Neuronal stem cell (in vitro differentiated cells): Measurements from ENCODE around the gene PNCK. TPM values are rescaled to one million over a fixed set of nuclear protein-coding genes. Genes with fewer than 3 reads are reported as not detected.

Source experiments
- DNase-seq: peaks from one replicate; pipeline ENCODE4 v3.0.0-alpha.2; 2013; ENCODE audit warnings: low spot score
- H2AFZ ChIP-seq: one replicate; pipeline ENCODE4 v1.6.1; 2013; ENCODE audit warnings: mild to moderate bottlenecking, low read length, inconsistent platforms
- H2AK5ac ChIP-seq: 2 replicates; pipeline ENCODE4 v1.6.1; 2013; ENCODE audit warnings: low read depth, mild to moderate bottlenecking, inconsistent platforms, low read length, moderate library complexity, mixed read lengths
- H2BK120ac ChIP-seq: 2 replicates; pipeline ENCODE4 v1.6.1; 2013; ENCODE audit warnings: low read depth, mild to moderate bottlenecking, inconsistent platforms, low read length, moderate library complexity, mixed read lengths
- H2BK12ac ChIP-seq: one replicate; pipeline ENCODE4 v1.6.1; 2013; ENCODE audit warnings: low read length, inconsistent platforms
- H2BK15ac ChIP-seq: 2 replicates; pipeline ENCODE4 v1.6.1; 2013; ENCODE audit warnings: mild to moderate bottlenecking, low read length, inconsistent platforms, mixed read lengths
- H2BK5ac ChIP-seq: one replicate; pipeline ENCODE4 v1.6.1; 2013; ENCODE audit warnings: inconsistent platforms, mild to moderate bottlenecking, low read length, moderate library complexity
- H3K14ac ChIP-seq: one replicate; pipeline ENCODE4 v1.6.1; 2013; ENCODE audit warnings: low read length, inconsistent platforms
- H3K18ac ChIP-seq: 2 replicates; pipeline ENCODE4 v1.6.1; 2013; ENCODE audit warnings: low read length, inconsistent platforms
- H3K23ac ChIP-seq: 2 replicates; pipeline ENCODE4 v1.6.1; 2013; ENCODE audit warnings: low read depth, mild to moderate bottlenecking, mixed read lengths, low read length, inconsistent platforms; ENCODE audit not compliant: poor library complexity
- H3K27ac ChIP-seq: replicated peaks from 3 replicates; pipeline ENCODE4 v1.5.1; 2013; ENCODE audit warnings: low read length, inconsistent platforms
- H3K27me3 ChIP-seq, 3 experiments: 2 replicates each; pipeline ENCODE4 v1.6.1; 2013; ENCODE audit warnings: low read length in 3 of 3, mild to moderate bottlenecking in 2 of 3, inconsistent platforms in 1 of 3, low read depth in 1 of 3, mixed read lengths in 1 of 3, moderate library complexity in 1 of 3; ENCODE audit not compliant: control insufficient read depth in 3 of 3, insufficient read depth in 3 of 3
- H3K36me3 ChIP-seq, 2 donors: replicated peaks in 1 of 2; 2 replicates each; pipeline ENCODE4 v1.6.1; 2013; ENCODE audit warnings: low read length in 2 of 2; ENCODE audit not compliant: control insufficient read depth in 2 of 2, insufficient read depth in 2 of 2
- H3K4ac ChIP-seq: 2 replicates; pipeline ENCODE4 v1.6.1; 2013; ENCODE audit warnings: inconsistent platforms, mild to moderate bottlenecking, low read length, moderate library complexity
- H3K4me1 ChIP-seq, 2 donors: 1 replicate in 1 of 2; 2 replicates in 1 of 2; pipeline ENCODE4 v1.6.1; 2013; ENCODE audit warnings: low read length in 2 of 2, low read depth in 1 of 2; ENCODE audit not compliant: control insufficient read depth in 2 of 2, insufficient read depth in 1 of 2
- H3K4me2 ChIP-seq: one replicate; pipeline ENCODE4 v1.6.1; 2013; ENCODE audit warnings: mild to moderate bottlenecking, low read length, inconsistent platforms; ENCODE audit not compliant: insufficient read depth, poor library complexity, severe bottlenecking
- H3K4me3 ChIP-seq, 2 donors: 2 replicates each; pipeline ENCODE4 v1.5.1; 2013; ENCODE audit warnings: low read length in 2 of 2, mild to moderate bottlenecking in 2 of 2, inconsistent platforms in 1 of 2, moderate library complexity in 1 of 2
- H3K79me1 ChIP-seq: one replicate; pipeline ENCODE4 v1.6.1; 2013; ENCODE audit warnings: low read depth, mild to moderate bottlenecking, inconsistent platforms, low read length, moderate library complexity
- H3K9ac ChIP-seq: one replicate; pipeline ENCODE4 v1.6.1; 2013; ENCODE audit warnings: mild to moderate bottlenecking, low read depth, low read length, inconsistent platforms; ENCODE audit not compliant: poor library complexity
- H3K9me3 ChIP-seq, 2 donors: replicated peaks in 1 of 2; 2 replicates each; pipeline versions ENCODE3 to v1.6.1; 2013; ENCODE audit warnings: low read length in 2 of 2, mild to moderate bottlenecking in 2 of 2, inconsistent platforms in 1 of 2, low read depth in 1 of 2, mixed read lengths in 1 of 2, moderate library complexity in 1 of 2; ENCODE audit not compliant: control insufficient read depth in 2 of 2, insufficient read depth in 1 of 2
- H4K8ac ChIP-seq: one replicate; pipeline ENCODE4 v1.6.1; 2013; ENCODE audit warnings: low read depth, mild to moderate bottlenecking, inconsistent platforms, low read length, moderate library complexity
- H4K91ac ChIP-seq: one replicate; pipeline ENCODE4 v1.6.1; 2013; ENCODE audit warnings: low read length, low read depth, mild to moderate bottlenecking, inconsistent platforms; ENCODE audit not compliant: poor library complexity
- WGBS, 2 donors: extraction: QIAGEN DNeasy Blood & Tissue Kit; methylation state at CpG; one replicate each; pipeline ENCODE4 v1.1.7; 2013; ENCODE audit warnings: missing lambda C conversion rate in 2 of 2, mixed read lengths in 1 of 2; ENCODE audit not compliant: insufficient read length in 2 of 2, insufficient replicate concordance in 1 of 2; ENCODE audit errors: extremely low coverage in 2 of 2; 5-methylcytosine and 5-hydroxymethylcytosine counted together
- small RNA-seq: library from polyadenylated mRNA; stranded (forward); fragments of <200 nt; extraction: miRNeasy Mini kit (QIAGEN cat#:217004); gene quantifications from one replicate; pipeline ENCODE3, GENCODE V24; 2013; ENCODE audit not compliant: insufficient read depth

PNCK gene

GRCh38 chrX:153622661-153623309 lies 50.8 kb downstream of the PNCK start:
- H2AK5ac ChIP-seq = no peak overlapping the region
- H2BK12ac ChIP-seq = no peak overlapping the region
- no peaks in the 10 kb centered on the region for H3K79me1 ChIP-seq
- no peak overlapping the region for H3K4ac ChIP-seq
- no CpG with 5 or more reads among the region's 17 CpGs for WGBS, 2 donors
- H3K18ac ChIP-seq = no peak overlapping the region
- no peak overlapping the region for H3K14ac ChIP-seq
- H2BK5ac ChIP-seq = no peak overlapping the region
- H2BK15ac ChIP-seq = no peak overlapping the region
- peaks cover 0 to 62% (median 0%) of the 10 kb centered on the region in 3 experiments for H3K27me3 ChIP-seq
- no peak overlapping the region for H2BK120ac ChIP-seq
- H3K4me3 ChIP-seq = no peak overlapping the region
- H4K91ac ChIP-seq = no peak overlapping the region
- H2AFZ ChIP-seq = no peak overlapping the region
- no peaks in the 10 kb centered on the region for H3K9me3 ChIP-seq
- H3K36me3 ChIP-seq = no peaks in the 10 kb centered on the region
- no peak overlapping the region for H3K9ac ChIP-seq
- H3K4me2 ChIP-seq = no peak overlapping the region
- H3K23ac ChIP-seq = no peak overlapping the region
- H3K4me1 ChIP-seq = peaks cover 0 to 3% of the 10 kb centered on the region in 2 donors
- no peak overlapping the region for H3K27ac ChIP-seq
- no peak overlapping the region for H4K8ac ChIP-seq
- DNase-seq = no peak

DNA sequence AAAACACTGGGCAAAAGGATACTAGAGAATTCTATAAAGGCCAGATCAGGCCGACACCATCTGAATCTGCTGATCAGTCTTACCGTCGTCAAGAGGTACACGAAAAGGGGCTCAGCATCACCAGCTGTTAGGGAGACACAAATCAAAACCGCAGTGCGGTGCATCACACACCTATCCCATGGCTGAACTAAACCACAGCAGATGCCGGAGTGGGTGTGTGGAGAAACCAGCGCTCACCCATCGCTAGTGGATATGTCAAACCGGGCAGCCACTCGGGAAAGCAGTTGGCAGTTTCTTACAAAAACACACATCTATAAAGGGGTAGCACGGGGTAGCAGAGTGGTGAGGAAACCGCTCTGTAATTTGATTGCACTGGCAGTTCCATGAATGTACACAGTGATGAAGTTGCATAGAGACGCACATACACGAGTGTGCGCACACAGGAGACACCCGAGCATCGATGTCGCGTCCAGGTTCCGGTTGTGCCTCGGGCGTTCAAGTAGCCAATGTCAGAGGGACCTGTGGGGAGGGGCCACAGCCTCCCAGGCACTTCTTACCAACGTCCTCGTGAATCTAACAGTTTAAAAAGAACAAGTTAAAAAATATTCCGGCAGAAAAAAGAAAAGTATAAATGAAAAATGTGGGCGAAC lies 51.5 kb downstream of the PNCK start:
- Histone ChIP-seq H2BK12ac (no peak overlapping the region), H3K18ac (no peak overlapping the region), H3K9me3 (no peaks in the 10 kb centered on the region), H3K27ac (no peak overlapping the region), H2AK5ac (no peak overlapping the region), H3K4ac (no peak overlapping the region), H3K36me3 (no peaks in the 10 kb centered on the region), H4K8ac (no peak overlapping the region), H3K9ac (no peak overlapping the region), H3K4me3 (no peak overlapping the region), H3K23ac (no peak overlapping the region), H3K4me2 (no peak overlapping the region), H2BK120ac (no peak overlapping the region), H3K14ac (no peak overlapping the region), H4K91ac (no peak overlapping the region), H2AFZ (no peak overlapping the region), H2BK15ac (no peak overlapping the region), H3K27me3 (peaks cover 0 to 65% (median 0%) of the 10 kb centered on the region in 3 experiments), H2BK5ac (no peak overlapping the region), H3K79me1 (no peaks in the 10 kb centered on the region), H3K4me1 (no peaks in the 10 kb centered on the region)
- WGBS, 2 donors = no CpG with 5 or more reads among the region's 27 CpGs
- DNase-seq = no peak

- Histone ChIP-seq H2BK120ac (no peak overlapping the region), H2BK5ac (no peak overlapping the region), H2AK5ac (no peak overlapping the region), H3K4me2 (no peak overlapping the region), H4K91ac (no peak overlapping the region), H3K23ac (no peak overlapping the region), H3K27me3 (peaks cover 0 to 72% (median 0%) of the 10 kb centered on the region in 3 experiments), H3K18ac (no peak overlapping the region), H3K4me1 (no peaks in the 10 kb centered on the region), H3K36me3 (no peaks in the 10 kb centered on the region), H2BK12ac (no peak overlapping the region), H4K8ac (no peak overlapping the region), H3K4ac (no peak overlapping the region), H3K27ac (no peak overlapping the region), H3K79me1 (no peaks in the 10 kb centered on the region), H3K14ac (no peak overlapping the region), H3K4me3 (no peak overlapping the region), H2AFZ (no peak overlapping the region), H2BK15ac (no peak overlapping the region), H3K9ac (no peak overlapping the region), H3K9me3 (no peaks in the 10 kb centered on the region)
- WGBS, 2 donors = no CpG with 5 or more reads among the region's 5 CpGs
- no peak for DNase-seq
Measured at GRCh38 chrX:153620576-153620975, 53.0 kb downstream of the PNCK start.

Small RNA genes lying within 50 kb of the gene (small RNA-seq; reads per million reads assigned to genes)
- gene RN7SL687P = not detected
